Thoracic aorta (tissue), 2 donors: ENCODE measurements around the gene ZIC1. TPM values are rescaled to one million over a fixed set of nuclear protein-coding genes. Genes with fewer than 3 reads are reported as not detected.

ENCODE experiments used
- ATAC-seq: fragments of 150-250 bp; one replicate; pipeline ENCODE4 v1.8.0; 2017; ENCODE audit warnings: low read depth; ENCODE audit not compliant: insufficient number of reproducible peaks, low FRiP score
- DNase-seq: peaks from one replicate; pipeline ENCODE4 v3.0.0-alpha.2; 2020; ENCODE audit warnings: low spot score
- H3K27ac ChIP-seq, 2 donors: fragments of 200-600 bp; sonication (generic); 1 replicate in 1 of 2; 2 replicates in 1 of 2; pipeline ENCODE4 v1.5.1; 2016; ENCODE audit warnings: mild to moderate bottlenecking in 2 of 2, moderate library complexity in 2 of 2
- H3K27me3 ChIP-seq: fragments of 200-600 bp; sonication (generic); replicated peaks from 2 replicates; pipeline ENCODE4 v1.6.0; 2016; ENCODE audit warnings: mild to moderate bottlenecking; ENCODE audit not compliant: insufficient read depth
- H3K36me3 ChIP-seq: fragments of 200-600 bp; sonication (generic); one replicate; pipeline ENCODE4 v1.5.1; 2016
- H3K4me1 ChIP-seq, 2 donors: fragments of 200-600 bp; sonication (generic); 1 replicate in 1 of 2; 2 replicates in 1 of 2; pipeline versions ENCODE4 v1.5.1 to v1.6.0; 2016; ENCODE audit warnings: low read depth in 2 of 2, mild to moderate bottlenecking in 1 of 2; ENCODE audit not compliant: control insufficient read depth in 1 of 2
- H3K4me3 ChIP-seq: fragments of 200-600 bp; sonication (generic); 2 replicates; pipeline ENCODE4 v1.5.1; 2016; ENCODE audit warnings: mild to moderate bottlenecking
- H3K9me3 ChIP-seq: fragments of 200-600 bp; sonication (generic); 2 replicates; pipeline ENCODE4 v1.5.1; 2016
- total RNA-seq, 2 donors: library from RNA; depleted of rRNA; stranded (reverse); fragments of >200 nt; gene quantifications; one replicate each; pipeline versions ENCODE4 v1.1.0 to v1.2.3, GENCODE V29; 2016
- TF ChIP-seq, protein P1 (sequence below): fragments of 200-600 bp; sonication (generic); IDR thresholded peaks from one replicate; pipeline ENCODE4 v1.5.1; 2019; ENCODE audit warnings: antibody characterized with exemption

The ZIC1 gene
- total RNA-seq, 2 donors from 2014 or later = 0.07 TPM; not detected in 1

GRCh38 chr3:147411238-147411814 lies 2.2 kb downstream of the ZIC1 start:
- no peaks in the 10 kb centered on the region for H3K36me3 ChIP-seq
- H3K27ac ChIP-seq = peak overlapping the region in 1 of 2 donors; percentile 44
- ATAC-seq (no peak), DNase-seq (no peak)
- H3K27me3 ChIP-seq = peaks cover 70% of the 10 kb centered on the region
- H3K4me1 ChIP-seq = peaks cover 17 to 51% of the 10 kb centered on the region in 2 donors
- H3K4me3 ChIP-seq = peak overlapping the region; percentile 68
- TF ChIP-seq, protein P1, sequence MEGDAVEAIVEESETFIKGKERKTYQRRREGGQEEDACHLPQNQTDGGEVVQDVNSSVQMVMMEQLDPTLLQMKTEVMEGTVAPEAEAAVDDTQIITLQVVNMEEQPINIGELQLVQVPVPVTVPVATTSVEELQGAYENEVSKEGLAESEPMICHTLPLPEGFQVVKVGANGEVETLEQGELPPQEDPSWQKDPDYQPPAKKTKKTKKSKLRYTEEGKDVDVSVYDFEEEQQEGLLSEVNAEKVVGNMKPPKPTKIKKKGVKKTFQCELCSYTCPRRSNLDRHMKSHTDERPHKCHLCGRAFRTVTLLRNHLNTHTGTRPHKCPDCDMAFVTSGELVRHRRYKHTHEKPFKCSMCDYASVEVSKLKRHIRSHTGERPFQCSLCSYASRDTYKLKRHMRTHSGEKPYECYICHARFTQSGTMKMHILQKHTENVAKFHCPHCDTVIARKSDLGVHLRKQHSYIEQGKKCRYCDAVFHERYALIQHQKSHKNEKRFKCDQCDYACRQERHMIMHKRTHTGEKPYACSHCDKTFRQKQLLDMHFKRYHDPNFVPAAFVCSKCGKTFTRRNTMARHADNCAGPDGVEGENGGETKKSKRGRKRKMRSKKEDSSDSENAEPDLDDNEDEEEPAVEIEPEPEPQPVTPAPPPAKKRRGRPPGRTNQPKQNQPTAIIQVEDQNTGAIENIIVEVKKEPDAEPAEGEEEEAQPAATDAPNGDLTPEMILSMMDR = no peak
- no peaks in the 10 kb centered on the region for H3K9me3 ChIP-seq

DNA sequence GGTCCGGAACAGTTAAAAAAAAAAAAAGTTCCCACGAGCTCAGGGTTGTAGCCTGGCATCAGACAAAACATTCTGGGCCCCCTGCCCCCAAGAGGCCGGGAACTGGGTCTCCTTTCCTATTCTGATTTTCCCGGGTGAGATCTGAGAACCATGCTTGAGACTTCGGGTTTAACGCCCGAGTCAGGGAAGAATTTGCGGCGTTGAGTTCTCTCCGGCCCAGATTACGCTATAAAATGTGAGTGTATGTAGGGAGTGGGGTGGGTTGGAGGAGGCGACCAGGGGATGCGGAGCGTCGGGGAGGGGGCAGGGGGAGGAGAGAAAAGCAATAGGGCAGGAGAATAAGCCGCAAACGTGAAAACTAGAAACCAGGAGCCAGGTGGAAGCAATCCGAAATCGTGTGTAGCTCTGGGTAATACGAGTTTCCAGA lies 2.7 kb downstream of the ZIC1 start:
- Histone ChIP-seq H3K4me3 (no peak overlapping the region), H3K36me3 (no peaks in the 10 kb centered on the region), H3K4me1 (peaks cover 17 to 51% of the 10 kb centered on the region in 2 donors), H3K27me3 (peaks cover 65% of the 10 kb centered on the region), H3K27ac (no peak overlapping the region), H3K9me3 (no peaks in the 10 kb centered on the region)
- ATAC-seq (no peak), DNase-seq (no peak)
- TF ChIP-seq, protein P1 = no peak

- peaks cover 60% of the 10 kb centered on the region for H3K27me3 ChIP-seq
- H3K27ac ChIP-seq = no peak overlapping the region
- peaks cover 15 to 47% of the 10 kb centered on the region in 2 donors for H3K4me1 ChIP-seq
- DNase-seq = no peak
- TF ChIP-seq, protein P1 = no peak
- H3K36me3 ChIP-seq = no peaks in the 10 kb centered on the region
- peak overlapping the region; percentile 59 for H3K4me3 ChIP-seq
- no peaks in the 10 kb centered on the region for H3K9me3 ChIP-seq
- no peak for ATAC-seq
Observed at GRCh38 chr3:147412261-147412916, 3.2 kb downstream of the ZIC1 start.

DNA sequence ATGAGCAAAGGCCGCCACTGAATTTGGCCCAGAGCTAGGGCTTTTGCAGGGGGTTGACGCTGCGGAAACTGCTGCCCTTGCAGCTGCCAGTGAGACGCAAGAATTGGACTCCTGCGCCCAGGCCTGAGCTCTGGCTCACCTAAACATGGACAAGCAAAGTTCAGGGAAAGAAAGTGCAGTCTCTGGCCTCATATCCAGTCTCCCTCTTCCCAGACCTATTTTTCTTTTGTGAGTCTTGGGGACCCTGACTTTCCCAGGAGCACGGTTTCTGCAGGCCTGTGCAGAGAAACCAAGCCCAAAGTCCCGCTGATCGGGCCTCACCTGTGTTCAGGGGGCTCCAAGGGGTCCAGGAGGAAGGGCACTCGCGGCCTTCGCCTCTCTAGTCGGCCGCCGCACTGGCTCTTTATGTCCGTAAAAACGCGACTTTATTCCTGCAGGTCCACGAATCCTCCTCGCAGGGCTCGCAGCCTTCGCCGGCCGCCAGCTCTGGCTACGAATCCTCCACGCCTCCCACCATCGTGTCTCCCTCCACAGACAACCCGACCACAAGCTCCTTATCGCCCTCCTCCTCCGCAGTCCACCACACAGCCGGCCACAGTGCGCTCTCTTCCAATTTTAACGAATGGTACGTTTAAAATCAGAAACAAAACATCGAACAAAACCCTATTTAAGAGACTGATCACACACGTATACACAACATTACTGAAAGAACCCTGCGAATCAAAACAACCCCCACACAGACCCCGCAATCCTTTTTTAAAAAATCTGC lies 3.9 kb downstream of the ZIC1 start:
- Histone ChIP-seq H3K9me3 (no peaks in the 10 kb centered on the region), H3K4me1 (peaks cover 14 to 43% of the 10 kb centered on the region in 2 donors), H3K27me3 (peaks cover 54% of the 10 kb centered on the region), H3K36me3 (no peaks in the 10 kb centered on the region), H3K4me3 (peak overlapping the region; percentile 59), H3K27ac (no peak overlapping the region)
- DNase-seq (no peak), ATAC-seq (no peak)
- TF ChIP-seq, protein P1 = no peak
